Subcutaneous abdominal adipose tissue (tissue), 5 donors: ENCODE results near the gene XBP1.
A peak's percentile ranks its signal among the peaks of the same experiment; 100 is the strongest.
"Not testable (repeated sequence)": the region's sequence is repeated elsewhere in the genome, so short reads cannot be mapped to it uniquely, and the experiment has no call there.

Experiments used
- H3K27ac ChIP-seq: one replicate; pipeline ENCODE4 v1.7.0; 2013; ENCODE audit warnings: low read depth, mild to moderate bottlenecking, inconsistent platforms, low read length, moderate library complexity
- H3K27me3 ChIP-seq, 5 donors: one replicate each; pipeline ENCODE4 v1.7.0; 2013; ENCODE audit warnings: low read length in 5 of 5, inconsistent platforms in 1 of 5; ENCODE audit not compliant: control insufficient read depth in 5 of 5, insufficient read depth in 4 of 5
- H3K36me3 ChIP-seq, 5 donors: one replicate each; pipeline ENCODE4 v1.7.0; 2013; ENCODE audit warnings: low read length in 5 of 5; ENCODE audit not compliant: control insufficient read depth in 5 of 5, insufficient read depth in 5 of 5
- H3K4me1 ChIP-seq, 5 donors: one replicate each; pipeline ENCODE4 v1.7.0; 2013; ENCODE audit warnings: low read length in 5 of 5, mild to moderate bottlenecking in 3 of 5, moderate library complexity in 1 of 5; ENCODE audit not compliant: control insufficient read depth in 5 of 5, insufficient read depth in 5 of 5
- H3K4me3 ChIP-seq, 5 donors: one replicate each; pipeline ENCODE4 v1.7.0; 2013; ENCODE audit warnings: low read length in 5 of 5, low read depth in 1 of 5
- H3K9ac ChIP-seq, 5 donors: one replicate each; pipeline ENCODE4 v1.7.0; 2013; ENCODE audit warnings: low read length in 5 of 5, mild to moderate bottlenecking in 4 of 5, moderate library complexity in 3 of 5
- H3K9me3 ChIP-seq, 5 donors: one replicate each; pipeline ENCODE4 v1.7.0; 2013; ENCODE audit warnings: low read length in 5 of 5; ENCODE audit not compliant: control insufficient read depth in 5 of 5
- donor health status: healthy.
- donor health status: healthy.
- donor health status: healthy.
- donor health status: healthy.
- donor health status: healthy.

XBP1 gene

DNA sequence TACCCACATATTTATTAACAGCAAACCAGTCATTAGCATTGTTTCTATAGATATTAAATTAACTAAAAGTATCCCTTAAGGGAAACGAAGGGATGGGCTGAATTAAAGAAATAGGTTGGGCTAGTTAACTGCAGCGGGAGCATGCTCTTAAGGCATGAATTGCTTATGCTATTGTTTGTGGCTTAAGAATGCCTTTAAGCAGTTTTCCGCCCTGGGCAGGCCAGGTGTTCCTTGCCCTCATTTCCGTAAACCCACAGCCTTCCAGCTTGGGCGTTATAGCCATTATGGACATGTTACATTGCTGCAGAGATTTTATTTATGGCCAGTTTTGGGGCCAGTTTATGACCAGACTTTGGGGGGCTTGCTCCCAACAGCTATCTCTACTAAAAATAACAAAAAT is 5.1 kb upstream of the XBP1 start:
- H3K9ac ChIP-seq, H3K9me3 ChIP-seq, H3K27me3 ChIP-seq, H3K27ac ChIP-seq, H3K36me3 ChIP-seq, H3K4me3 ChIP-seq: not testable (repeated sequence)
- H3K4me1 ChIP-seq, result peaks cover 0 to 26% (median 18%) of the 10 kb centered on the region in 5 donors

DNA sequence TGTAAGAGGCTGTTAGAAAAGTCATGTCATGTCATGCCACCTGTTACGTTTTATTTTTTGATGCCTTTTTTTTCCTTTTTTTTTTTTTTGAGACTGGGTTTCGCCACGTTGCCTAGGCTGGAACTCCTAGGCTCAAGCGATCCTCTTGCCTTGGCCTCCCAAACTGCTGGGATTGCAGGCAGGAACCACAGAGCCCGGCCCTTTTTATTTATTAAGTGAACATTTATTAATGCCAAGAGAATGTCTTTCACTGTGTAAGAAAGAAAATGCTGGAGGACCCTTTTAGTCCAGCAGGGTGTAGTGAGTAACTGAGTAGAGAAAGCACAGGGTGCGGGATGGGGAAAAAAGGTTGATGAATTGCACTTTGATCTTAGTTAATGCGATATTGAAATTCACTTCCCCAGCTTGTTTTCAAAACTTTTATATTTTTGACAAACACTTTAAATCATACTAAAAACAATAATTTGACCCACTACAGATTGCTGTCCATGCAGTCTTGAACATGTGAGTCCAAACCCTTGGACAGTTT is 2.3 kb upstream of the XBP1 start:
- H3K4me1 ChIP-seq, result peaks cover 0 to 37% (median 33%) of the 10 kb centered on the region in 5 donors
- peaks cover 0 to 8% (median 0%) of the 10 kb centered on the region in 5 donors for H3K36me3 ChIP-seq
- H3K9me3 ChIP-seq, result no peaks in the 10 kb centered on the region
- H3K27ac ChIP-seq, result no peak overlapping the region
- H3K4me3 ChIP-seq, result peak overlapping the region in 2 of 5 donors; percentile 40 to 71
- H3K9ac ChIP-seq, result no peak overlapping the region
- H3K27me3 ChIP-seq, result no peaks in the 10 kb centered on the region

DNA sequence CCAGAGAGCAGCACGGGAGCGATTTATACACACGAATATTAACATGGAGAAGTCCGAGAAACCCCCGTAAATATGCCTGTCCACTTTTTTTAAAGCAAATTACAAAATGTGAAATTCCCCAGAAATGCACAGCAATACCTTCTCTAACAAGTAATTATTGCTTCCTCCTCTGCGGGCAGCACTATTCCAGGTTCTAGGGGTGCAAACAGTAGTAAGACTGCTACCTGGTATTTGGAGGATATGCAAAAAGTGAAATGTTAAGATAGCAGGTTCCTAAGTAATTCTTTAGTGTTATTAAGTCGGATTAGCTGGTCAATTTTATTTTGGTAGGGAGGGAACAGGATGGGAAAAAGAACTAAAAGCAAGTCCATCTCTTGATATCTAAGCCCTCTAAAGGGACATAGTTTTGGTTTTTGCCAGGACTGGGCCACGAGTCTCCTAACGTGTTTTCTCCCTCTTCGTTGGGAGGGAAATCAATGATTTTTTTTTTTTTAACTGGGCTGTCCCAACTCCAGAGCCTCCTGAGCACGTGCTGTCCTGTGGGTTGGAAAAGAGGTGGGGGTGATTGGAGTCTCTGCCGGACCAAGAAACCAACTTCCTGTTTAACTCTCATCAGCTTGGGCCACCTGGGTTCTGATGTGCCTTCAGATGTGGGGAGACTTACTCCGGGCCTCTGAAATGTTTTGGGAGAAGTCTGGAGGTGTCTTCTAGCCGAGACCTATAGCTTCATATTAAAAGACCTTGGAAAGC is 1.7 kb upstream of the XBP1 start:
- no peak overlapping the region for H3K27ac ChIP-seq

DNA sequence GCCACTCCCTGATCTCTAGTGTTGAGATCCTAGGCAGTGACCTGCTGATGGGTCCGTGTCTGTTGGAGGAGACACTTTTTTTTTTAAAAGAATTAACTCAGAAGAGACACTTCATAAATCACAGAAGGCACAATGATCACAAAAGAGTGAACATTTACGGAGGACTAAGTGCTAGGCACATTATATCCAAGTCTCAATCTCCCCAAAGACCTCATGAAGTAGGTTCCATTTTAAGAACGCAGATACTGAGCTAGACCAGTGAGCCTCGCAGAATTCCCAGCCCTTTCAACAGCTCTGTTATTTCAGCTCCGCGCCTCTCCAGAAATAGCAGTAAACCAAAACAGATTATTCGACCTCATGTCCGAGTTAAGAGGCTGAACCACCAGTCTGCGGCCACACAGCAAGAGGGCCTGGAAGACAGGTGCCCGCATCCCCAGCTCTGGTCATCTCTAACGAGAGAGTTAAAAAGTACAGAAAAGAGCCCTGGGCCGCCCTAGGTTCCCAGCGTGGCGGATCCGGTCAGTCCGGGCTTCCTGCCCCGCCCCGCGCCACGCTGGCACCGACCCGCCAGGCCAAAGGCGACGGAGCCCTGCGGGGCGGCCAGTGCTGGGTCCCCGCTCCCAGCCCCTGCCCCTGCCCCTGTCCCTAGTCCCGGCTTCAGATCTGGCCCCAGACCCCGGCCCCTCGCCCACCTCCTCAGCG is 612 bp downstream of the XBP1 start:
- Histone ChIP-seq H3K27ac (peak overlapping the region; percentile 97), H3K4me3 (peak overlapping the region; percentile 71 to 97 (median 95)), H3K9me3 (no peaks in the 10 kb centered on the region), H3K4me1 (peaks cover 0 to 56% (median 44%) of the 10 kb centered on the region in 5 donors), H3K9ac (peak overlapping the region; percentile 77 to 99 (median 98)), H3K36me3 (peaks cover 24 to 34% (median 26%) of the 10 kb centered on the region in 5 donors), H3K27me3 (no peaks in the 10 kb centered on the region)

More for the DNA sequence above, 1.7 kb upstream of the XBP1 start:
- Histone ChIP-seq H3K36me3 (peaks cover 2 to 11% (median 3%) of the 10 kb centered on the region in 5 donors), H3K4me3 (peak overlapping the region in 4 of 5 donors; percentile 22 to 71 (median 44)), H3K9me3 (no peaks in the 10 kb centered on the region), H3K4me1 (peaks cover 0 to 41% (median 39%) of the 10 kb centered on the region in 5 donors), H3K27me3 (no peaks in the 10 kb centered on the region), H3K9ac (peak overlapping the region in 3 of 5 donors; percentile 47 to 98 (median 55))

DNA sequence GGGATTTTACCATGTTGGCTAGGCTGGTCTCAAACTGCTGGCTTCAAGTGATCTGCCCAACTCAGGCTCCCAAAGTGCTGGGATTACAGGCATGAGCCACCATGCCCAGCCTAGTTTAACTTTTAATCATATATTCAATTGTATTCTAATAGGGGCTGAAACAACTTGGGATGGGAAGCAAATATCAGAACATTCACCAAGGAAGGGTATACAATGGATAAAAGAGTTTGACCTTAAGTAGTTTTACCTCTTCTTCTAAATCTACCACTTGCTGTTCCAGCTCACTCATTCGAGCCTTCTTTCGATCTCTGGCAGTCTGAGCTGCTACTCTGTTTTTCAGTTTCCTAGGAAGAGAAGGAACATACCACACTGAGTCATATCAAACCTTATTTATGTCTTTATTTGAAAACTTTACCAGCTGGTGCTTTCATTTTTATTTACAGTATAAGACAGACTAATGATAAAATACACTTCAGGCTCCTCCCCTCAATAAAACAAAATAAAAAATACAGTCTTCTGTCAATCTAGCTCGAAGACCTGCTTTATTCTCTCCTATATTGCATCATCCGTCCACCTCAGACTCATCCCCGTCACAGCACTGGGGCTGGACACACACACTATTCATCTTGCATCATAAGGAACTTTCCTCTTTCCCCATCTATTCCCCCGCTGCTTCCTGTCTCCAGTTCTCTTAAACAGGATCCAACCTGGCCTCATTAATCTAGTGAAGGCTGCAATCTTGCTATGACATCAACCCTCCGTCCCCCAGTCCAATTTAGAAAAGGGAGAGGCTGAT is 1.4 kb downstream of the XBP1 start:
- H3K4me1 ChIP-seq, result peaks cover 0 to 56% (median 44%) of the 10 kb centered on the region in 5 donors
- no peaks in the 10 kb centered on the region for H3K27me3 ChIP-seq
- no peaks in the 10 kb centered on the region for H3K9me3 ChIP-seq
- H3K4me3 ChIP-seq, result peak overlapping the region; percentile 71 to 97 (median 95)
- peak overlapping the region; percentile 97 for H3K27ac ChIP-seq
- peaks cover 31 to 41% (median 33%) of the 10 kb centered on the region in 5 donors for H3K36me3 ChIP-seq
- peak overlapping the region; percentile 77 to 99 (median 98) for H3K9ac ChIP-seq

DNA sequence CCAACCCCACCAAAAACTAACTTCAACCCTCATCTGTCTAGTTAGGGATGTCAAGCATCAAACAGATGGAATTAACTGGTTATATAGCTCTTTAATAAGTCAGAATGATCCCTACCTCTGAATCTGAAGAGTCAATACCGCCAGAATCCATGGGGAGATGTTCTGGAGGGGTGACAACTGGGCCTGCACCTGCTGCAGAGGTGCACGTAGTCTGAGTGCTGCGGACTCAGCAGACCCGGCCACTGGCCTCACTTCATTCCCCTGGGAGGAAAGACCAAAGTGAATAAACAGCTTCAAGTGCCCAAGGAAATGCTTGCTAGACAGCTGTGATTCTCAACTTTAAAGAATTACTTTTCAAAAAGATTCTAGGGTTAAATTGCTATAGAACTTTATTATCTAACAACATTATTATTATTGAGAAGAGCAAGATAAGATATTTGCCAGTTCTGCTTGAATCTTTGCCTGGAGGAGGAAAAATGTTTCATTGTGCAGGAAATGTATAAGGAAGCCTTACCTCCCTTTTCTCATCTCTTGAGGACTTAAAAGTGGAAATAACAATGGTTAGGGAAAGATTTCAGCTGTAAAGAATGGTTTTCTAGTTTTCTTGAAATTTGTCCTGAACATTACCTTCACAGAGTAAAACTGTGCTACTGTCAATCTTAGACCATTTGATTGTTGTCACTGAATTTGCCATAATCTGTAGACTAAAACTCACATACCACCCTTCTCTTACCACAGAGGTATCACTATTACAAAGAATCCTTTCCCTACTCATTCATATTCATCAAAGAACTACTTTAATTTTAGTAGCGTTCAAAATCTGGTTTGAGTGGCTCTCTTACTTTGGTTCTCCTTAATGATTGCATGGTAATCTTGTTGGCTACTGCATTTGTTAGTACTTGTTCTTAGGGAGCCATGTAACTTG is 4.2 kb downstream of the XBP1 start:
- Histone ChIP-seq H3K9ac (peak overlapping the region in 1 of 5 donors; percentile 24), H3K9me3 (no peaks in the 10 kb centered on the region), H3K4me1 (peaks cover 0 to 41% (median 30%) of the 10 kb centered on the region in 5 donors), H3K4me3 (no peak overlapping the region), H3K27ac (no peak overlapping the region), H3K36me3 (peaks cover 34 to 51% (median 39%) of the 10 kb centered on the region in 5 donors), H3K27me3 (no peaks in the 10 kb centered on the region)

DNA sequence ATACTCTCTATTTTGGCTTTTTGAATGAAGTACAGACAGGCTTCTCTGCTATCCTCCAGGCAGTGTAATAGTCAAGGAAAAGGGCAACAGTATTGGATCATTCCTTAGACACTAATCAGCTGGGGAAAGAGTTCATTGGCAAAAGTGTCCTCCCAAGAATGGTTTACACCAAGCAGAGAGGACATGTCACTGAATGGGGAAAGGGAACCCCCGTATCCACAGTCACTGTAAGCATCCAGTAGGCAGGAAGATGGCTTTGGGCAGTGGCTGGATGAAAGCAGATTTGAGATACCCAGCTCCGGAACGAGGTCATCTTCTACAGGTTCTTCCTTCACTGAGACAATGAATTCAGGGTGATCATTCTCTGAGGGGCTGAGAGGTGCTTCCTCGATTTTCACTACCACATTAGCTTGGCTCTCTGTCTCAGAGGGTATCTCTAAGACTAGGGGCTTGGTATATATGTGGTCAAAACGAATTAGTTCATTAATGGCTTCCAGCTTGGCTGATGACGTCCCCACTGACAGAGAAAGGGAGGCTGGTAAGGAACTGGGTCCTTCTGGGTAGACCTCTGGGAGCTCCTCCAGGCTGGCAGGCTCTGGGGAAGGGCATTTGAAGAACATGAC is 5.2 kb downstream of the XBP1 start:
- H3K4me3 ChIP-seq, result no peak overlapping the region
- no peak overlapping the region for H3K27ac ChIP-seq
- H3K9ac ChIP-seq, result no peak overlapping the region

DNA sequence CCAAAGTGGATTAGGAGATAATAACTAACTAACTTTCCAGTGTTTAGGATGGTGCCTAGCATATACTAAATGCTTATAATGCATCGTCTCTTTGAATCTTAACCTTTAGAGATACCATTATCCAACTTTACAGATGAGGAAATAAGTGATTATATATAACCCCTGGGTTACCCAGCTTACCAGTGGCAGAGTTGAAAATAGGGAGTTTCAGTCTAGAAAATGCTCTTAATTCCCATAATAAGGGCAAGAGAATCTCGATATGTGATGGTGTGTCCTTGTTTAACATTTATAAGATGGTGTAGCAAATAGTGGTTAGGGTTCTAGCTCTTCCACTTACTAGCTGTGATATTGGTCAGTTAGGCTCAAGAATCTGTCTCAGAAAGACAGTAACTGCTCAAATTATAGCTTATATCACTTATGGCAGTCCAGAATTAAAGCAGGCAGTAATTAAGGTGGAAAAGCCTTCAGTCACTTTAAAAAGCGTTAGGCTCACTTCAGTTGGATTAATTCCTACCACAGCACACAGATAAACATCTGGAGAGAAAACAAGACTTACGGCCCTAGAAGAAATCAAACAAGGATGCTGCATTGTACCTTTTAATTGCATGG is 6.3 kb downstream of the XBP1 start:
- Histone ChIP-seq H3K27ac (no peak overlapping the region), H3K9ac (peak overlapping the region in 1 of 5 donors; percentile 47), H3K27me3 (no peaks in the 10 kb centered on the region), H3K4me3 (no peak overlapping the region), H3K4me1 (peaks cover 0 to 36% (median 26%) of the 10 kb centered on the region in 5 donors), H3K9me3 (no peaks in the 10 kb centered on the region), H3K36me3 (peaks cover 37 to 56% (median 40%) of the 10 kb centered on the region in 5 donors)

More for the DNA sequence above, 5.2 kb downstream of the XBP1 start:
- H3K27me3 ChIP-seq, result no peaks in the 10 kb centered on the region
- H3K9me3 ChIP-seq, result no peaks in the 10 kb centered on the region
- H3K36me3 ChIP-seq, result peaks cover 34 to 51% (median 39%) of the 10 kb centered on the region in 5 donors
- peaks cover 0 to 37% (median 30%) of the 10 kb centered on the region in 5 donors for H3K4me1 ChIP-seq
